Caco-2 (cell line): ENCODE measurements around the gene GDPD2. TPM values are rescaled to one million over a fixed set of nuclear protein-coding genes. Genes with fewer than 3 reads are reported as not detected.
A peak's percentile ranks its signal among the peaks of the same experiment; 100 is the strongest.

Source experiments
- BruUV-seq: library from RNA; stranded (reverse); fragments of 400-500 nt; replicated peaks from 2 replicates; lab custom pipeline; 2021; lab: Mats Ljungman, UMichigan
- CTCF ChIA-PET: fragments of 300-600 bp; sonication (Branson Sonifier 250); formaldehyde crosslinking; loops from one replicate; lab custom pipeline; 2022; ENCODE audit warnings: antibody characterized with exemption; lab: Charles Lee
- POLR2A ChIA-PET: fragments of 300-600 bp; sonication (Branson Sonifier 250); formaldehyde crosslinking; loops from one replicate; lab custom pipeline; 2022; ENCODE audit warnings: antibody characterized with exemption; lab: Charles Lee
- DNase-seq, 2 experiments: peaks; one replicate each; pipeline versions ENCODE4 v3.0.0 to v3.0.0-alpha.2; 2020 to 2022
- H3K27me3 ChIP-seq: replicated peaks from 2 replicates; pipeline ENCODE4 v1.6.0; 2011; ENCODE audit warnings: low read length; ENCODE audit not compliant: control insufficient read depth, insufficient read depth
- H3K36me3 ChIP-seq: 2 replicates; pipeline ENCODE4 v1.5.1; 2011; ENCODE audit warnings: low read length; ENCODE audit not compliant: control insufficient read depth, insufficient read depth
- H3K4me1 ChIP-seq: fragments of 250-450 bp; sonication (Bioruptor Pico); 2 replicates; pipeline ENCODE4 v1.5.1; 2020; ENCODE audit warnings: mild to moderate bottlenecking
- H3K4me3 ChIP-seq: 2 replicates; pipeline ENCODE4 v1.5.1; 2011; ENCODE audit warnings: low read depth, mild to moderate bottlenecking, control low read depth, low read length
- H3K9me3 ChIP-seq: fragments of 250-450 bp; sonication (Bioruptor Pico); 2 replicates; pipeline ENCODE4 v1.5.1; 2020; ENCODE audit warnings: mild to moderate bottlenecking, moderate library complexity
- H3K27ac Mint-ChIP-seq: one replicate; pipeline ENCODE4 v1.8.0; 2022; ENCODE audit warnings: mixed read lengths; ENCODE audit not compliant: unreplicated experiment
- H3K27me3 Mint-ChIP-seq: one replicate; pipeline ENCODE4 v1.8.0; 2022; ENCODE audit warnings: mixed read lengths; ENCODE audit not compliant: insufficient read depth, unreplicated experiment
- H3K36me3 Mint-ChIP-seq: one replicate; pipeline ENCODE4 v1.8.0; 2022; ENCODE audit warnings: mild to moderate bottlenecking, mixed read lengths; ENCODE audit not compliant: insufficient read depth, unreplicated experiment
- H3K4me1 Mint-ChIP-seq: one replicate; pipeline ENCODE4 v1.8.0; 2022; ENCODE audit warnings: low read depth, mixed read lengths; ENCODE audit not compliant: unreplicated experiment
- H3K4me3 Mint-ChIP-seq: one replicate; pipeline ENCODE4 v1.8.0; 2022; ENCODE audit warnings: mild to moderate bottlenecking, moderate library complexity, mixed read lengths; ENCODE audit not compliant: unreplicated experiment
- H3K9me3 Mint-ChIP-seq: one replicate; pipeline ENCODE4 v1.8.0; 2022; ENCODE audit warnings: mixed read lengths; ENCODE audit not compliant: unreplicated experiment
- CTCF ChIP-seq, 2 experiments: fragments of 200-600 bp in 1 of 2; IDR thresholded peaks; 1 replicate in 1 of 2; 2 replicates in 1 of 2; pipeline versions ENCODE4 v1.5.1 to v1.8.0; 2011 to 2022; ENCODE audit warnings: antibody characterized with exemption in 1 of 2, control low read depth in 1 of 2, inconsistent platforms in 1 of 2, low read depth in 1 of 2, low read length in 1 of 2, mild to moderate bottlenecking in 1 of 2, moderate library complexity in 1 of 2; ENCODE audit not compliant: insufficient read depth in 1 of 2, severe bottlenecking in 1 of 2, unreplicated experiment in 1 of 2
- intact Hi-C: fragments of 100-400 bp; cut with micrococcal nuclease; formaldehyde crosslinking; loops from one replicate; pipeline ENCODE4 v1.10.0; 2022; ENCODE audit not compliant: unreplicated experiment
- total RNA-seq: library from RNA; stranded (reverse); gene quantifications from 2 replicates; pipeline ENCODE4 v1.2.3, GENCODE V29; 2022

Gene GDPD2
- total RNA-seq, 1 experiment from 2014 or later, result 1.9 TPM

GRCh38 chrX:70411475-70411874, 11.6 kb upstream of the GDPD2 start:
- Histone ChIP-seq H3K36me3 (no peaks in the 10 kb centered on the region), H3K4me1 (no peaks in the 10 kb centered on the region), H3K27me3 (no peaks in the 10 kb centered on the region), H3K9me3 (no peaks in the 10 kb centered on the region), H3K4me3 (no peak overlapping the region)
- TF ChIP-seq CTCF (IDR thresholded peaks at IDR 0.05; ENCODE audit: insufficient read depth in 1 of 2, low read depth in 1 of 2, low read length in 1 of 2, severe bottlenecking in 1 of 2, unreplicated experiment in 1 of 2), result no peak
- DNase-seq, result no peak
- H3K27me3 Mint-ChIP-seq, result no peaks in the 10 kb centered on the region
- no peak overlapping the region for H3K4me3 Mint-ChIP-seq
- BruUV-seq, result no TSS peak
- H3K9me3 Mint-ChIP-seq, result no peaks in the 10 kb centered on the region
- intact Hi-C loops, result no loop called here
- H3K27ac Mint-ChIP-seq, result no peak overlapping the region
- POLR2A ChIA-PET, result no interaction called here
- CTCF ChIA-PET, result no interaction called here
- no peaks in the 10 kb centered on the region for H3K4me1 Mint-ChIP-seq
- peaks cover 16% of the 10 kb centered on the region for H3K36me3 Mint-ChIP-seq

- H3K27ac Mint-ChIP-seq, result no peak overlapping the region
- intact Hi-C loops, result no loop called here
- TF ChIP-seq CTCF (IDR thresholded peaks at IDR 0.05; ENCODE audit: insufficient read depth in 1 of 2, low read depth in 1 of 2, low read length in 1 of 2, severe bottlenecking in 1 of 2, unreplicated experiment in 1 of 2), result no peak
- no peak overlapping the region for H3K4me3 Mint-ChIP-seq
- H3K36me3 ChIP-seq, result no peaks in the 10 kb centered on the region
- H3K4me1 Mint-ChIP-seq, result peaks cover 9% of the 10 kb centered on the region
- no TSS peak for BruUV-seq
- H3K4me1 ChIP-seq, result peaks cover 22% of the 10 kb centered on the region
- no peaks in the 10 kb centered on the region for H3K27me3 Mint-ChIP-seq
- ChIA-PET CTCF (no interaction called here), POLR2A (no interaction called here)
- H3K27me3 ChIP-seq, result no peaks in the 10 kb centered on the region
- no peaks in the 10 kb centered on the region for H3K9me3 Mint-ChIP-seq
- H3K9me3 ChIP-seq, result no peaks in the 10 kb centered on the region
- H3K4me3 ChIP-seq, result no peak overlapping the region
- no peak for DNase-seq
- peaks cover 29% of the 10 kb centered on the region for H3K36me3 Mint-ChIP-seq
These were observed 1.5 kb upstream of the GDPD2 start for GRCh38 chrX:70421618-70422017.

DNA sequence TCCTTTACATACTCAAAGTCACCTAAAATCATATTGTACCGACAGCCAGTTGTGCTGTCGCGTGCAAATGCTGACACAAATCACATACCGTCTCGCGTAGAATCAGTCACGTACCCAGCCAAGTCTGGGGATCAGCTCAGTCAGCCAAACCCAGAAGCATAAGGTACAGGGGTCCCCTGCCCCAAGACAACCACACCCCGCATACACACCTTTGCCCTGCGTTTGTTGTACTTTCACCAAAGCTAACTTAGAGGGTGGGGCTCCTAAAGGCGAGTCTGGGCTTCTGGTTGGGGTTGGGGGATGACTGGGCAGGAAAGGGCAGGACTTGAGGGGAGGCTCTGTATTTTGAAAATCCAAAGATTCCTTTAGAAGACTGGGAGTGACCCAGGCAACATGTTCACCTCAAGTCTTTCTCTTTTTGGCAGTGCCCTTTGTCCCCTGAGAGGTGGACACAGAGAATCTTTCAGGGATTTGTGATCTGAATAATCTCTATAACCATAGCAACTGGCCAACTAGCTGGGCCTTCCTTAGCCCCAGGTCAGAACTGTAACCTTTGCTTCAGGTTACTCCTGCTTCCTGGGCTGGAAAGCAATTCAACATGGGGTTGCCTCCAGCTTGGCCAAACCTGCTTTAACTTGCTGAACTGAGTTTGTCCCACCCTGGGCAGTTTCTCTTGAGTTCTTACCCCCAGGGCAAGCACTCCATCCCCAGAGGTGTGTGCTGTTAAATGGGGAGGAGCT, 992 bp downstream of the GDPD2 start:
- H3K4me3 Mint-ChIP-seq, result peak overlapping the region; percentile 50
- peak overlapping the region; percentile 78 for H3K27ac Mint-ChIP-seq
- H3K27me3 ChIP-seq, result no peaks in the 10 kb centered on the region
- BruUV-seq, result no TSS peak
- H3K9me3 Mint-ChIP-seq, result no peaks in the 10 kb centered on the region
- peaks cover 9% of the 10 kb centered on the region for H3K4me1 Mint-ChIP-seq
- TF ChIP-seq CTCF (IDR thresholded peaks at IDR 0.05; ENCODE audit: insufficient read depth in 1 of 2, low read depth in 1 of 2, low read length in 1 of 2, severe bottlenecking in 1 of 2, unreplicated experiment in 1 of 2), result no peak
- CTCF ChIA-PET, result interaction anchor here (0.9 to 2.1 kb wide), 4 partner anchors 8 to 241 kb away, joined by 4 to 15 read pairs (median 12); no protein-coding TSS in a partner anchor
- peaks cover 24% of the 10 kb centered on the region for H3K36me3 Mint-ChIP-seq
- peak; percentile 45 to 54 for DNase-seq
- no peaks in the 10 kb centered on the region for H3K9me3 ChIP-seq
- H3K4me1 ChIP-seq, result peaks cover 22% of the 10 kb centered on the region
- intact Hi-C loops, result loop anchor here (1.0 kb wide), 1 partner anchor 10 kb away; no protein-coding TSS in a partner anchor
- H3K36me3 ChIP-seq, result peaks cover 1% of the 10 kb centered on the region; the same call in 1 of the 2 replicates
- no peaks in the 10 kb centered on the region for H3K27me3 Mint-ChIP-seq
- POLR2A ChIA-PET, result no interaction called here
- H3K4me3 ChIP-seq, result peak overlapping the region; percentile 21
